ENCODE measurements around the gene MTHFD2L. TPM values are rescaled to one million over a fixed set of nuclear protein-coding genes. Genes with fewer than 3 reads are reported as not detected.
A peak's percentile ranks its signal among the peaks of the same experiment; 100 is the strongest.

The MTHFD2L gene
- polyA plus RNA-seq, 3 donors, result 4.3 to 7.0 (median 4.8) TPM

GRCh38 chr4:74167585-74167984 lies 9.7 kb downstream of the MTHFD2L start:
- intact Hi-C loops (cut with micrococcal nuclease), result no loop called here
- TF ChIP-seq, protein P1, sequence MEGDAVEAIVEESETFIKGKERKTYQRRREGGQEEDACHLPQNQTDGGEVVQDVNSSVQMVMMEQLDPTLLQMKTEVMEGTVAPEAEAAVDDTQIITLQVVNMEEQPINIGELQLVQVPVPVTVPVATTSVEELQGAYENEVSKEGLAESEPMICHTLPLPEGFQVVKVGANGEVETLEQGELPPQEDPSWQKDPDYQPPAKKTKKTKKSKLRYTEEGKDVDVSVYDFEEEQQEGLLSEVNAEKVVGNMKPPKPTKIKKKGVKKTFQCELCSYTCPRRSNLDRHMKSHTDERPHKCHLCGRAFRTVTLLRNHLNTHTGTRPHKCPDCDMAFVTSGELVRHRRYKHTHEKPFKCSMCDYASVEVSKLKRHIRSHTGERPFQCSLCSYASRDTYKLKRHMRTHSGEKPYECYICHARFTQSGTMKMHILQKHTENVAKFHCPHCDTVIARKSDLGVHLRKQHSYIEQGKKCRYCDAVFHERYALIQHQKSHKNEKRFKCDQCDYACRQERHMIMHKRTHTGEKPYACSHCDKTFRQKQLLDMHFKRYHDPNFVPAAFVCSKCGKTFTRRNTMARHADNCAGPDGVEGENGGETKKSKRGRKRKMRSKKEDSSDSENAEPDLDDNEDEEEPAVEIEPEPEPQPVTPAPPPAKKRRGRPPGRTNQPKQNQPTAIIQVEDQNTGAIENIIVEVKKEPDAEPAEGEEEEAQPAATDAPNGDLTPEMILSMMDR (IDR thresholded peaks at IDR 0.05), result no peak
- H3K79me2 ChIP-seq (ENCODE audit: insufficient read depth, low read length), result no peaks in the 10 kb centered on the region
- H3K27ac Mint-ChIP-seq, result peak overlapping the region in 2 of 7 donors; percentile 3 to 19
- no peaks in the 10 kb centered on the region for H3K9me3 ChIP-seq (replicated peaks in 1 of 2; ENCODE audit: control insufficient read depth in 1 of 2, insufficient read depth in 1 of 2, low read length in 2 of 2)
- H3K36me3 ChIP-seq (replicated peaks in 1 of 2; ENCODE audit: control insufficient read depth in 1 of 2, insufficient read depth in 2 of 2, low read length in 2 of 2), result no peaks in the 10 kb centered on the region
- peaks cover 8% of the 10 kb centered on the region for H3K4me1 Mint-ChIP-seq
- peaks cover 0 to 2% (median 0%) of the 10 kb centered on the region in 7 donors for H3K9me3 Mint-ChIP-seq
- H3K4me2 ChIP-seq (replicated peaks; ENCODE audit: extremely low read depth, low read length, poor library complexity, severe bottlenecking), result no peak overlapping the region
- no peak overlapping the region for H3K27ac ChIP-seq (ENCODE audit: low read depth in 1 of 2, low read length in 2 of 2)
- no peak overlapping the region for H2AFZ ChIP-seq (ENCODE audit: insufficient read depth, low read depth, low read length, poor library complexity, severe bottlenecking)
- H3K9ac ChIP-seq (ENCODE audit: insufficient read depth, low read length, poor library complexity, severe bottlenecking), result no peak overlapping the region
- DNase-seq, result no peak
- H3K27me3 ChIP-seq (ENCODE audit: control insufficient read depth in 2 of 2, insufficient read depth in 2 of 2, low read length in 2 of 2), result no peaks in the 10 kb centered on the region
- H4K20me1 ChIP-seq (ENCODE audit: insufficient read depth, low read length), result no peaks in the 10 kb centered on the region
- H3K4me1 ChIP-seq (ENCODE audit: control insufficient read depth in 1 of 2, insufficient read depth in 2 of 2, low read length in 2 of 2), result no peaks in the 10 kb centered on the region
- no CpG with 5 or more reads among the region's 2 CpGs for WGBS (ENCODE audit: insufficient coverage)
- peaks cover 7 to 10% of the 10 kb centered on the region in 2 donors for H3K36me3 Mint-ChIP-seq
- no peaks in the 10 kb centered on the region for H3K27me3 Mint-ChIP-seq (ENCODE audit: low read depth in 3 of 3)
- no peak overlapping the region for H3K4me3 ChIP-seq (replicated peaks in 1 of 3; ENCODE audit: low read depth in 2 of 3, low read length in 3 of 3)
- H3K4me3 Mint-ChIP-seq, result no peak overlapping the region

- Histone ChIP-seq H3K27me3 (ENCODE audit: control insufficient read depth in 2 of 2, insufficient read depth in 2 of 2, low read length in 2 of 2) (no peaks in the 10 kb centered on the region), H4K20me1 (ENCODE audit: insufficient read depth, low read length) (no peaks in the 10 kb centered on the region), H3K4me1 (ENCODE audit: control insufficient read depth in 1 of 2, insufficient read depth in 2 of 2, low read length in 2 of 2) (no peaks in the 10 kb centered on the region), H3K4me2 (replicated peaks; ENCODE audit: extremely low read depth, low read length, poor library complexity, severe bottlenecking) (no peak overlapping the region), H3K27ac (ENCODE audit: low read depth in 1 of 2, low read length in 2 of 2) (no peak overlapping the region), H3K9ac (ENCODE audit: insufficient read depth, low read length, poor library complexity, severe bottlenecking) (no peak overlapping the region), H3K4me3 (replicated peaks in 1 of 3; ENCODE audit: low read depth in 2 of 3, low read length in 3 of 3) (no peak overlapping the region), H3K9me3 (replicated peaks in 1 of 2; ENCODE audit: control insufficient read depth in 1 of 2, insufficient read depth in 1 of 2, low read length in 2 of 2) (no peaks in the 10 kb centered on the region), H2AFZ (ENCODE audit: insufficient read depth, low read depth, low read length, poor library complexity, severe bottlenecking) (no peak overlapping the region), H3K36me3 (replicated peaks in 1 of 2; ENCODE audit: control insufficient read depth in 1 of 2, insufficient read depth in 2 of 2, low read length in 2 of 2) (no peaks in the 10 kb centered on the region), H3K79me2 (ENCODE audit: insufficient read depth, low read length) (no peaks in the 10 kb centered on the region)
- H3K4me1 Mint-ChIP-seq, result peaks cover 8% of the 10 kb centered on the region
- H3K27me3 Mint-ChIP-seq (ENCODE audit: low read depth in 3 of 3), result no peaks in the 10 kb centered on the region
- H3K4me3 Mint-ChIP-seq, result no peak overlapping the region
- no peak for DNase-seq
- TF ChIP-seq, protein P1 (IDR thresholded peaks at IDR 0.05), result no peak
- H3K36me3 Mint-ChIP-seq, result peaks cover 5 to 6% of the 10 kb centered on the region in 2 donors
- H3K27ac Mint-ChIP-seq, result no peak overlapping the region
- intact Hi-C loops (cut with micrococcal nuclease), result no loop called here
- peaks cover 0 to 2% (median 0%) of the 10 kb centered on the region in 7 donors for H3K9me3 Mint-ChIP-seq
- WGBS (ENCODE audit: insufficient coverage), result no CpG with 5 or more reads among the region's 2 CpGs
Measured at GRCh38 chr4:74168841-74169240, 10.9 kb downstream of the MTHFD2L start.

Measured in CD14-positive monocyte (primary cell).